ENCODE results near the gene UNC13B.

UNC13B gene

GRCh38 chr9:35277628-35278359 lies 116.0 kb downstream of the UNC13B start:
- DNase-seq: no peak

- no peak for DNase-seq
Observed at GRCh38 chr9:35279946-35280345, 118.1 kb downstream of the UNC13B start.

- DNase-seq: no peak
Observed at GRCh38 chr9:35280399-35280798, 118.6 kb downstream of the UNC13B start.

DNA sequence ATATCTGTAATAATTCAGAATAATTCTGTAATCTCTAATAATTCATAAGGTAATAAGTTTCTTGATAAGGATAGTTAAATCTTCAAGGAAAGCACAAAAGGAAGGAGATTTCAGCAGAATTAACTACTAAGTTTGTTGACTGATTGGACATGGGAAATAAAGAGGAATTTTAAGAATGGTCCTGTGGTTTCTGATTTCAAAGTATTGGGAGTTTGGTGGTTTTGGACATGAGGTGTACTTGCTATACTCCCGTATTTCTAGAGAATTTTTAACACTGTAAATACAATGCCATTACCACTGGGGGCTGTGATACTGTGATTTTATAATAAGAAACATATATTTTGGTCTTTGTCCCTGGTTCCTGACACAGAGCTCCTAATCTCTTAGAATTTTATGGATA lies 123.9 kb downstream of the UNC13B start:
- DNase-seq: no peak

GRCh38 chr9:35286381-35286780 lies 124.6 kb downstream of the UNC13B start:
- DNase-seq: no peak

DNA sequence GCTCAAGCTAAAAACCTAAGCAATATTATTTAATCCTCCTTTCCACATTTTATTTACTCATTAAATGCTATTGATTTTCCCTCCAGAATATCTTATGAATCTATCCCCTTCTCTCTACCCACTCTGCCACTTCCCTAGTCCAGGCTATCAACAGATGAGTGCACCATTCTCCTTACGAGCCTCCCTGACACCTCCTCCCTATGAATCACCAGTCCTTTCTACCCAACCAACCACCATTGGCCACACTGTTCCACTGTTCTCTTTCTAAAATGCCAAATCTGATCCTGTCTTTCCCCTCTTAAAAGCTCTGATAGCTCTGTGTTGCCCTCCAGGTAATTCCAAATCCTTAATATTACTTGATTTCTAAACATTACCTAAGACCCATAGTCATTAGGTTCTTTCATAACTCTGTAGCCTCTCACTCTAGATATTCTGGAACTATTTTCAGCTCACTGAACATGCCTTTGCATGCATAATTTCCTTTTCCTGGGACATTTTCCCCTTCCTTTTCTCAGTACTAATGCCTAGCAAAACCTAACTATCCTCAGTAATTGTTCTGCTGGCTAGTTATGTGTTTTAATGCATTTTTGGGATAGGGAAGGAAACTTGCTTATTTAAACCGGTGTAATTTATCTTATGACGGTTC lies 126.3 kb downstream of the UNC13B start:
- no peak for DNase-seq

- no peak for DNase-seq
Observed at GRCh38 chr9:35288778-35289177, 127.0 kb downstream of the UNC13B start.

DNA sequence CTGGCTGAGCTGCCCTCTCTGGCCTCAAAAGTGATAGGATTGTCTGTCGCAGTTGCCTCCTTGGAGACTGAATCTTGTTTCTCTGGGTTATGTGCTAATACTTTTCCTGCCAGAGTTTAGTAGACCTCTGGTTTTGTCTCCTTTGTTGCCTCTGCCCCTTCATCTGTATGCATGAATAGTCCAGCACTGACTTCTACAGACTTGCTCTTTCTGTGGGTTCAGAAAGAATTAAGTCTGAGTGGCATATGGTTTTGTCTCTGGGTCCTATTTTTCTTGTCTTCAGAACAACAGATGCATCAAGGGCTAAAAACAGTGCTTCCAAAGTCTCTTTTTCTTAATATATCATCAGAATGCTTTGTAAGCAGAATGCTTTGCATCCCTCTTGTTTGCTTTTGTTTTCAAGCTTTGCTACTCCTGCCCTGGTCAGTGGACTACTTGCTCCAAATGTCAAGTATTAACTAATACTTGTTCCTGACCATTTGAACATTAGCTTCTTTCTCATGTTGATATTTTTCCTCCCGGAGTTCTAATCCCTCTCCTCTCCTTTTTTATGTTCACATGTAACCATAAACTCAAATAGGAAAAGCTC lies 131.7 kb downstream of the UNC13B start:
- DNase-seq: no peak

DNA sequence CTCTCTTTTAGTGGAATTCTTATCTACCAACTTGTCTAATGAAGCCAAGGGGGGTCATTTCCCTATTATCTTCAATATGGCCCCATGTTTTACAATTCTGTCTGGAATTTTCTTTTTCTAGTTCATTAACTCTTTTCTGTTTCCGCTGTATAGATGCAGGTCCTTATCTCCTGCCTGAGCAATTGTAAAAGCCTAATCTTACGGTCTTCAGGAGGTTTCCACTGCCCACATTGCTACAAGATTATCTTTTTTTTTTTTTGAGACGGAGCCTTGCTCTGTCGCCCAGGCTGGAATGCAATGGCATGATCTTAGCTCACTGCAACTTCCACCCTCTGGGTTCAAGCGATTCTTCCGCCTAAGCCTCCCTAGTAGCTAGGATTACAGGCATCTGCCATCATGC lies 132.3 kb downstream of the UNC13B start:
- no peak for DNase-seq

- peak; percentile 54 to 65 for DNase-seq
Observed at GRCh38 chr9:35294556-35294955, 132.7 kb downstream of the UNC13B start.

DNA sequence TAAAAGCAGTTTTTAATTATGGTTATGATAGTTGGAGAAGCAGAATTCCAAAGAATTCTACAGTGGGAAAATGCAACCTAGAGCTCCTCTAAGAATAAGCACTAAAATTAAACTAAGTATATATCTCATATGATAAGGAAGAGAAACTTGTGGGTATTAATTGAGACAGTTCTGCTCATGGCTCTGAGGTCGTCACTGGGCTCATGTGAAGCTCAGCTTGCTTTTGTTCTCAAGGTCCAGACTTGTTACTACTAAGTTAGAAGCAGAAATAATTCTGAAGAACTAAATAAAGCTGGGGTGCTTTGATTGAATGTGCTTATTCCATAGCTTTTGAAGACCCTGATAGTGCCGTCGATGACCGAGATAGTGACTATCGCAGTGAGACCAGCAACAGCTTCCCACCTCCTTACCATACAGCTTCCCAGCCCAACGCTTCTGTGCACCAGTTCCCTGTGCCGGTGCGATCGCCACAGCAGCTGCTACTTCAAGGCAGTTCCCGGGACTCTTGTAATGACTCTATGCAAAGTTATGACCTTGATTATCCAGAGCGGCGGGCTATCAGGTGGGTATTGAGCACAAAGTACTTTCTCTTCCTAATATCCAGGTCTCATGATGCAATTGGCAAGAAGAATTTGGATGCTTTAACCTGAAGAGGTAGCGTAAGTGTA lies 133.7 kb downstream of the UNC13B start:
- DNase-seq: peak in 1 of 2 donors; percentile 30

DNA sequence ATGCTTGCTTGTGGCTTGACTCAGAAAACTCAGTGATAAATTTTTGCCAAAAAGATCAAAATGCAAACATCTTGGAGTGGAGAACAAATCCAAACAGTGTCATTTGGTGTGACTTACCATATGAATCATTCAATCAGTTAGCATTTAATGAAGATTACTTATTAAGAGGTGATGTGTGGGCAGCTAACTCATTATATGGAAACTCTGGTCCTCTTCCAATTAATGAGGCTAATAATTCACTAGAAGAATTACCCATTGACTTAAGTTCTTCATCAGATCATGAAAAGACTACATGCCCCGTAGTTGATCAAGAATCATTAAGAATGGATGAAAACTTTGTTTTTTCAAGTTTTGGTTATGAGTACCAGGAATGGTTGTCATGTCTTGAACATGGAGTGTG lies 141.8 kb downstream of the UNC13B start:
- DNase-seq: no peak

DNA sequence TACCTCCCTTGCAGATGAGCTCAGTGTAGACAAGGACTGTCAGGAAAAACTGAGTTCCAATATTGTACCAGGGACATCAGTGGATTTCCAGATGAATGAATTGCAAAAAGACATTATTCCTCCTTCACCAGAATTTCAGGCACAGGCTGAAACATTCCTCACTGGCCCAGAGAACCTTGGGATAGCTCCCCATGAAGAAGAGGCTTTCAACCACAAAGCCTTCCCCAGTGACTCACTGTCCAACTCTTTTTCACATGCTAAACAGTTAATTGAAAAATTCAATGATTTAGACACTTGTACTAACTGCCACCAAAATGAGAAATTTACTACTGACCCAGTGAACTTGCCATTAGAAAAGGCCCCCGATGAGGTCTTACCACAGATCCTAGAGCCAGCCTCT lies 144.5 kb downstream of the UNC13B start:
- no peak for DNase-seq

DNA sequence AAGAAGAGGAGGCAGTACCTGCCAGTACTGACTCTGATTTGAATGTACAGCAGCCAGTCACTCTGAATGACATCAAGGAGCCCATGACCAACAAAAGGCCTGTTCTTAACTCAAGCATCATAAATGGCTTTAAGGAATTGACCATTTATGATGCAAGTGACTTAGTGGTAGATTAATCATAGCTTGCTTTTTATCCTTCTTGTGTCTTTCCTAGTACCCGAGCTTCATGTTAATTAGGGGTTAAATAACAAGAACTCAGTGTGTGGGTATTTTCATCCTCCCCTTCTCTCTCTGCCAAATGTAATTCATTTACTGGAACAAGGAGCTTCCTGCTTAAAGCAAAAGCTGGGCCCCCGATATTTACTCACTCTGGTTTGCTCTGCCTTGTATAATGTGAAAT lies 146.5 kb downstream of the UNC13B start:
- no peak for DNase-seq

- no peak for DNase-seq
Observed at GRCh38 chr9:35311891-35312639, 150.3 kb downstream of the UNC13B start.

DNA sequence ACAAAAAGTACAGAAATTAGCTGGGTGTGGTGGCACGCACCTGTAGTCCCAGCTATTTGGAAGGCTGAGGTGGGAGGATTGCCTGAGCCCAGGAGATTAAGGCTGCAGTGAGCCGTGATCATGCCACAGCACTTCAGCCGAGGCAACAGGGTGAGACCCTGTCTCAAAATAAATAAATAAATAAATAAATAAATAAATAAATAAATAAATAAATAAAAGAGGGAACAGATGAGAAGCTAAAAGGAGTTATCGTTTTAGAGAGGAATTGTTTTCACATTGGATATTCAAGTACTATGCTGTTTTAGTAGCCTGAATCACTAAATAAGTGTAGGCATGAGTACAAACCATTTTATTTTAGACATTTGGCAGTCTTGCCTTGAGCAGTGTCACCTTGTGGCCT lies 151.7 kb downstream of the UNC13B start:
- no peak for DNase-seq

DNA sequence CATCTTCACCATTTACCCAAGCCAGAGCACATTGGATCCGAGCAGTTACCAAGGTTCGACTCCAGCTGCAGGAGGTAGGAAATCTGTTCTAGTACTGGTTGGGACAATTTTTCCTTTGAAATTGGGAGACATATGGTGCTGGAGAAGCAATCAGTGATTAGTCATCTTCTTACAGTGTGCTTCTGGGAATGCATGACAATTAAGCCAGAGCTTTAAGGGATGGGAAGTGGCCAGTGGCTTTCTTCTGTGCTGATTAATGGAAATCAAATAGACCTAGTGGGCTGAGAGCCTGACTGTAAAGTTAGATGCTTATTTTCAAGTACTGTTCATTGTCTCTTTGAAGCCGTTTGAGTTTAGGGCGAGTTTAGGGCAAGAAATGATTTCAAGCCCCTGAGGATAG lies 152.1 kb downstream of the UNC13B start:
- DNase-seq: no peak

DNA sequence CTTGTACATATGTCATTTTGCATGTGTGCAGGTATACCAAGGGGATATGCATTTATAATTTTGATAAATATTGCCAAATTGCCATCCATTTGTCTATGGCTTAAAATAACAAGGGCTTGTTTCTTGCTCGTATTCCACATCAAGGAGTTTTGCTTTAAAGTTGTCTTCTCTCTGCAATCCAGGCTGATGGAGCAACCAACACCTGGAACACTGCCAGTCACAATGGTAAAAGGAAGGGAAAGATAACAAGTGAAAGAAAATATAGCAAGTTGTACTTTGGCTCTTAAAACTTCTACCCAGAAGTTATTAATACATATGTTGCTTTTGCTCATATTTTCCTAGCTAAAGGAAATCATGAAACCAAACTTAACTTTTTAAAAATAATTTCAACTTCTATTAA lies 156.9 kb downstream of the UNC13B start:
- no peak for DNase-seq

DNA sequence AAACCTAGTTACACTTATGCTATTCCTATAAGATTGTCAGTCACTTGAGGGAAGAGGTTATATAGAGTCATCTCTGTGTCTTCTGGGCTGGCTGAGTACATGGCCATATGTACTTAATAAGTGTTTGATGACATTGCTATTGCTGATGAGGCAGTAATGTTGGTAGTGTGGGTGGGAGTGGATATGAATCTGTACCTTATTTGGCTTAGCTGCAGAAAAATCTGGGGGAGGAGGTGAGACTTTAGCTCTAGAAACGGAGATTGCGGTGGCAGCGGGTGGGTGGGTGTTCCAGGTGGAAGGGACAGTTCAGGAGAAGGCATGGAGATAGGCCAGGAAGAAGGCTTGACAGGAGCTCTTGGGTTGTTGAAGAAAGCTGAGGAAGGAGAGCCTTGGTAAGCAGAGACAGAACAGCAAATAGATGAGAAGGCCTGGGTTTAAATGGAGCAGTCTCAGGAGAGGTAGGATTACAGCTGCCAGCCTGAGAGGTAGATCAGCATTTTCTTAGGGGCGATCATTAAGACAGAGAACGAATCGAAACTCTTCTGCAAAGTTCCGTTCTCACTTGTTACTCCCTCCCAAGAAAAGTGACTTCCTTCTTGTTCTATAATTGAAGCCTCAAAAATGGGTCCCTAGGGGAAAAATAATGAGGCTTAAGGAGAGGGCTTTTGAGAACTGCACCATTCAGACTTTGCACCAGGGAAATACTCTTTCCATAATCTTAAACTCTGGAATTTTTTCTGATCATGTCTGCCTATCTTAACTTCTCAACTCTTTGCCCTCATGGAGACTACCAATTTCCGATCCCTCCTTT lies 160.5 kb downstream of the UNC13B start:
- no peak for DNase-seq

DNA sequence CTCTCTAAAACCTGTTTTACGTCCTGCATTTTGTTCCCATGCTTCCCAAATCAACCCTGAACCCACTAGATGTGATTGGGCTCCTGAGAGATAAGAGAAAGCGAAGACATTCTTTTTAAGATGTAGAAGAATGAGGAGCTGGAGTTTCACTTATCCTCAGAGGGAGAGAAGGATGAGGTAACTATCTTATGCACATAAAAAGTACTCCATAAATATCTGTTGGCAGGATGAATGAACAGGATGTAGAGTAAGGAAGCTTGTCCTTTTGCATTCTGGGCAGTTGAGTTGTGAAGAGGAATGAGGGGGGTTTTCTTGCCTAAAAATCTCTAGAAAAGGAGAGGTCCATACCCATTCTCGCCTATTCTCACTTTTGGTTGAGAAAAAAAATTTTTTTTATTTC lies 163.2 kb downstream of the UNC13B start:
- DNase-seq: no peak

- DNase-seq: no peak
Observed at GRCh38 chr9:35333551-35333950, 171.7 kb downstream of the UNC13B start.

- no peak for DNase-seq
Observed at GRCh38 chr9:35335164-35335563, 173.4 kb downstream of the UNC13B start.

Measured in inflammatory macrophage (primary cell).